ENCODE results near the gene MYLK4.

The MYLK4 gene

GRCh38 chr6:2688401-2689064 lies 62.2 kb downstream of the MYLK4 start:
- no peak for DNase-seq

- DNase-seq, result no peak
Measured at GRCh38 chr6:2687456-2687855, 63.3 kb downstream of the MYLK4 start.

GRCh38 chr6:2686515-2686914 lies 64.2 kb downstream of the MYLK4 start:
- no peak for DNase-seq

GRCh38 chr6:2684766-2685754 lies 65.7 kb downstream of the MYLK4 start:
- DNase-seq, result no peak

GRCh38 chr6:2684103-2684749 lies 66.5 kb downstream of the MYLK4 start:
- DNase-seq, result no peak

GRCh38 chr6:2680264-2680922 lies 70.3 kb downstream of the MYLK4 start:
- DNase-seq, result no peak

- no peak for DNase-seq
Measured at GRCh38 chr6:2677080-2677593, 73.6 kb downstream of the MYLK4 start.

GRCh38 chr6:2676048-2676447 lies 74.7 kb downstream of the MYLK4 start:
- DNase-seq, result no peak

- DNase-seq, result no peak
Measured at GRCh38 chr6:2674857-2675256, 75.9 kb downstream of the MYLK4 start.

- no peak for DNase-seq
Measured at GRCh38 chr6:2669067-2669700, 81.5 kb downstream of the MYLK4 start.

- DNase-seq, result no peak
Measured at GRCh38 chr6:2667617-2668016, 83.1 kb downstream of the MYLK4 start.

- no peak for DNase-seq
Measured at GRCh38 chr6:2666906-2667575, 83.7 kb downstream of the MYLK4 start.

- DNase-seq, result no peak
Measured at GRCh38 chr6:2665146-2666070, 85.3 kb downstream of the MYLK4 start.

- no peak for DNase-seq
Measured at GRCh38 chr6:2663123-2663522, 87.6 kb downstream of the MYLK4 start.

- no peak for DNase-seq
Measured at GRCh38 chr6:2661651-2662050, 89.1 kb downstream of the MYLK4 start.

- no peak for DNase-seq
Measured at GRCh38 chr6:2659882-2660281, 90.8 kb downstream of the MYLK4 start.

GRCh38 chr6:2659381-2659780 lies 91.3 kb downstream of the MYLK4 start:
- DNase-seq, result no peak

GRCh38 chr6:2658788-2659187 lies 91.9 kb downstream of the MYLK4 start:
- DNase-seq, result no peak

- no peak for DNase-seq
Measured at GRCh38 chr6:2656460-2657079, 94.2 kb downstream of the MYLK4 start.

- DNase-seq, result no peak
Measured at GRCh38 chr6:2655844-2656433, 94.8 kb downstream of the MYLK4 start.
